KMS-11 (cell line): ENCODE measurements around the gene GABARAPL2.
A peak's percentile ranks its signal among the peaks of the same experiment; 100 is the strongest.

Source experiments
- H2AFZ ChIP-seq: fragments of 200-600 bp; sonication (generic); 2 replicates; pipeline ENCODE4 v1.6.1; 2016; ENCODE audit warnings: antibody characterized with exemption, mixed run types, low read depth
- H3K27ac ChIP-seq: fragments of 200-600 bp; sonication (generic); 2 replicates; pipeline ENCODE4 v1.6.1; 2016; ENCODE audit warnings: mild to moderate bottlenecking, mixed run types
- H3K27me3 ChIP-seq: fragments of 200-600 bp; sonication (generic); 2 replicates; pipeline ENCODE4 v1.6.1; 2017; ENCODE audit warnings: mild to moderate bottlenecking, low read depth, mixed run types, moderate library complexity; ENCODE audit not compliant: insufficient read depth
- H3K36me3 ChIP-seq: fragments of 200-600 bp; sonication (generic); 2 replicates; pipeline ENCODE4 v1.6.1; 2017; ENCODE audit warnings: mild to moderate bottlenecking, mixed run types; ENCODE audit not compliant: insufficient read depth
- H3K4me1 ChIP-seq: fragments of 200-600 bp; sonication (generic); 2 replicates; pipeline ENCODE4 v1.6.1; 2016; ENCODE audit warnings: mild to moderate bottlenecking, low read depth, mixed run types; ENCODE audit not compliant: poor library complexity, severe bottlenecking
- H3K4me2 ChIP-seq: fragments of 200-600 bp; sonication (generic); 2 replicates; pipeline ENCODE4 v1.7.0; 2016; ENCODE audit warnings: mild to moderate bottlenecking, mixed run types
- H3K4me3 ChIP-seq: fragments of 200-600 bp; sonication (generic); IDR thresholded peaks from 2 replicates; pipeline ENCODE4 v1.6.1; 2017; ENCODE audit warnings: low read depth, low read length, mixed read lengths; ENCODE audit not compliant: insufficient read depth
- H3K79me2 ChIP-seq: fragments of 200-600 bp; sonication (generic); 2 replicates; pipeline ENCODE4 v1.6.1; 2016; ENCODE audit warnings: low read depth, mixed run types; ENCODE audit not compliant: insufficient read depth
- H3K9ac ChIP-seq: fragments of 200-600 bp; sonication (generic); 2 replicates; pipeline ENCODE4 v1.6.1; 2016; ENCODE audit warnings: mild to moderate bottlenecking, mixed run types
- H4K20me1 ChIP-seq: fragments of 200-600 bp; sonication (generic); 2 replicates; pipeline ENCODE4 v1.6.1; 2016; ENCODE audit warnings: mild to moderate bottlenecking, mixed run types; ENCODE audit not compliant: insufficient read depth
- TF ChIP-seq, protein P1 (sequence below): fragments of 200-600 bp; sonication (generic); conservative IDR thresholded peaks from 2 replicates; pipeline ENCODE4 v1.6.1; 2017; ENCODE audit warnings: low read depth, mild to moderate bottlenecking, antibody characterized with exemption, low read length, moderate library complexity, mixed read lengths

GABARAPL2 gene

GRCh38 chr16:75620326-75621169 is 54.4 kb downstream of the GABARAPL2 start:
- peaks cover 13% of the 10 kb centered on the region for H3K4me1 ChIP-seq
- no peak overlapping the region for H3K27ac ChIP-seq
- no peak overlapping the region for H2AFZ ChIP-seq
- no peaks in the 10 kb centered on the region for H3K27me3 ChIP-seq
- H3K9ac ChIP-seq = no peak overlapping the region
- H4K20me1 ChIP-seq = no peaks in the 10 kb centered on the region
- H3K4me3 ChIP-seq = no peak overlapping the region
- H3K79me2 ChIP-seq = peaks cover 6% of the 10 kb centered on the region; the same call in 1 of the 2 replicates
- no peak overlapping the region for H3K4me2 ChIP-seq
- TF ChIP-seq, protein P1, sequence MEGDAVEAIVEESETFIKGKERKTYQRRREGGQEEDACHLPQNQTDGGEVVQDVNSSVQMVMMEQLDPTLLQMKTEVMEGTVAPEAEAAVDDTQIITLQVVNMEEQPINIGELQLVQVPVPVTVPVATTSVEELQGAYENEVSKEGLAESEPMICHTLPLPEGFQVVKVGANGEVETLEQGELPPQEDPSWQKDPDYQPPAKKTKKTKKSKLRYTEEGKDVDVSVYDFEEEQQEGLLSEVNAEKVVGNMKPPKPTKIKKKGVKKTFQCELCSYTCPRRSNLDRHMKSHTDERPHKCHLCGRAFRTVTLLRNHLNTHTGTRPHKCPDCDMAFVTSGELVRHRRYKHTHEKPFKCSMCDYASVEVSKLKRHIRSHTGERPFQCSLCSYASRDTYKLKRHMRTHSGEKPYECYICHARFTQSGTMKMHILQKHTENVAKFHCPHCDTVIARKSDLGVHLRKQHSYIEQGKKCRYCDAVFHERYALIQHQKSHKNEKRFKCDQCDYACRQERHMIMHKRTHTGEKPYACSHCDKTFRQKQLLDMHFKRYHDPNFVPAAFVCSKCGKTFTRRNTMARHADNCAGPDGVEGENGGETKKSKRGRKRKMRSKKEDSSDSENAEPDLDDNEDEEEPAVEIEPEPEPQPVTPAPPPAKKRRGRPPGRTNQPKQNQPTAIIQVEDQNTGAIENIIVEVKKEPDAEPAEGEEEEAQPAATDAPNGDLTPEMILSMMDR = no peak
- H3K36me3 ChIP-seq = no peaks in the 10 kb centered on the region

DNA sequence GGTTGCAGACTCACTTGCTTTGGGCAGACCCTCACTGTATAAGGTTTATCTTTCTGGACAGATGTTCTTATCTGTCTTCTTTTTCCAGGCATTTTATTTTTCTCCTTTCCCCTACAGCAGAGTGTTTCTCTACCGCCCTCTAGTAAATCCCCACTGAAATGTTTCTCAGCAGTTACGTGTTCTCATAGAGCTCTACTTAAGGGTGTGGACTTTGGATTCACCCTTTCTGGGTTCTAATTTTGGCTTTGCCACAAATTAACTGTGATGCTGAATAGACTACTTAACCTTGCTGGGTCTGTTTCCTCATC is 54.9 kb downstream of the GABARAPL2 start:
- Histone ChIP-seq H3K9ac (no peak overlapping the region), H2AFZ (no peak overlapping the region), H3K36me3 (no peaks in the 10 kb centered on the region), H3K4me1 (peaks cover 13% of the 10 kb centered on the region), H4K20me1 (no peaks in the 10 kb centered on the region), H3K4me2 (0 out of 2 replicates have a peak overlapping the region, but pooled peaks have one; percentile 80), H3K27ac (no peak overlapping the region), H3K4me3 (no peak overlapping the region), H3K27me3 (no peaks in the 10 kb centered on the region), H3K79me2 (peaks cover 6% of the 10 kb centered on the region; the same call in 1 of the 2 replicates)
- TF ChIP-seq, protein P1 = no peak

GRCh38 chr16:75622761-75623605 is 56.8 kb downstream of the GABARAPL2 start, which contains the start of gene ADAT1:
ADAT1 (minus strand) TSS chr16:75623281; CDS start chr16:75620799, 2,482 bp downstream.
- no peaks in the 10 kb centered on the region for H3K36me3 ChIP-seq
- H3K27ac ChIP-seq = peak within 1 kb of the TSS; percentile 81
- peak within 1 kb of the TSS; percentile 76 for H2AFZ ChIP-seq

GRCh38 chr16:75624921-75625334 is 58.7 kb downstream of the GABARAPL2 start:
- TF ChIP-seq, protein P1 = no peak
- H2AFZ ChIP-seq = no peak overlapping the region
- no peak overlapping the region for H3K9ac ChIP-seq
- H3K27ac ChIP-seq = no peak overlapping the region
- no peak overlapping the region for H3K4me2 ChIP-seq
- H4K20me1 ChIP-seq = no peaks in the 10 kb centered on the region
- H3K4me1 ChIP-seq = peaks cover 13% of the 10 kb centered on the region
- H3K36me3 ChIP-seq = peaks cover 10% of the 10 kb centered on the region; the same call in 1 of the 2 replicates
- no peak overlapping the region for H3K4me3 ChIP-seq
- peaks cover 6% of the 10 kb centered on the region; the same call in 1 of the 2 replicates for H3K79me2 ChIP-seq
- H3K27me3 ChIP-seq = no peaks in the 10 kb centered on the region

More at GRCh38 chr16:75622761-75623605, 56.8 kb downstream of the GABARAPL2 start, which contains the start of gene ADAT1:
- peak within 1 kb of the TSS; percentile 84 for H3K9ac ChIP-seq
- no peaks in the 10 kb centered on the region for H3K27me3 ChIP-seq
- H3K4me1 ChIP-seq = peaks cover 13% of the 10 kb centered on the region
- H4K20me1 ChIP-seq = no peaks in the 10 kb centered on the region
- H3K4me3 ChIP-seq = no peak within 1 kb of the TSS
- H3K4me2 ChIP-seq = peak within 1 kb of the TSS; percentile 80
- TF ChIP-seq, protein P1 = no peak
- H3K79me2 ChIP-seq = peaks cover 6% of the 10 kb centered on the region; the same call in 1 of the 2 replicates
